ENCODE measurements around the gene ELAVL3.

The ELAVL3 gene

DNA sequence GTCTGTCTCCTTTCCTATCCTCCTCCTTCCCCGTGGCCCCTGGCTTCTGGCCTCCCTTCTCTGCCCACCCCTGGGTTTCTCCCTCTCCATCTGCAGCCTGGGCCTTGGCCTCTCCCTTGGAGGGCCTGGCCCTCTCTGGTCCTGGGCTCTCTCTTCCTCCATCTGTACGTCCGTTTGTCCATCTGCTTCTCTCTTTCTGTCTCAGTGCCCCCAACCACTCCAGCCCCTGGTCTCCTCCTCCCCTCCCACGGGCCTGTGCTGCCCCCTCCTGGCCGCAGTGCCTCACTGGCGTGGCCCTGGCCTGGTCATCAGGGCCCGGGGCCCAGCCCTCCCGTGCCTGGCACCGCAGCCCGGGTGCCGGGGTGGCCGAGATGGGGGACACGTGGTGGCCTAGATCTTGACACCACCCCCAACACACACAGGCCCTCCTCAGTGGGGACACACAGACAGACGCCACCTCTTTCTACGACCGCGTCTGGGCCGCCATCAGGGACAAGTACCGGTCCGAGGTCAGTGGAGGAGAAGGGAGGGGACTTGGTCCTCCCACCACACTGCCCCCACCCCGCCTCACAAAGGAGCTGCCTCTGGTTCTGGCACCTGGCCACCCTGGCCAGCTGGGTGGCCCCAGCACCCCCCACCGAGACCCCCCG, 34.1 kb downstream of the ELAVL3 start:
- no peak for TF ChIP-seq SIN3A (IDR thresholded peaks at IDR 0.05; ENCODE audit: borderline replicate concordance, insufficient read depth, low read length)
- TF ChIP-seq FOXP2 (optimal IDR thresholded peaks at IDR 0.05; ENCODE audit: borderline replicate concordance, extremely low read depth, extremely low read length, insufficient read depth): peak; percentile 50

DNA sequence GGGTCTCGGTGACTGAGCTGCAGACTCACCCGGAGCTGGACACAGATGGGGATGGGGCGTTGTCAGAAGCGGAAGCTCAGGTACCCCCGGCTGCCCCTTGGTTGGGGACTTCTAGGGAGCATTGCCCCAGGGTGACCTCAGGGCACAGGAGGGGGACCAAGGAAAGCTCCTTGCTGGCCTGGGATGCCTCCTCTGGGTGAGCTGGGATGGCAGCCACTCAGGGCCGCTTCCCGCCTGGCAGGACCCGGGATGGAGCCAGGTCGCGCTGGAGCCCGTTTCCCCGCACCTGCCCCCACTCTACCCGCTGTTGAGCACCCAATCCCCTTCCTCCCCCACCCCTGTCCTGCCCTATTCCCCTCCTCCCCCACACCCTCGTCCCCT, 34.6 kb downstream of the ELAVL3 start:
- TF ChIP-seq, protein P1, sequence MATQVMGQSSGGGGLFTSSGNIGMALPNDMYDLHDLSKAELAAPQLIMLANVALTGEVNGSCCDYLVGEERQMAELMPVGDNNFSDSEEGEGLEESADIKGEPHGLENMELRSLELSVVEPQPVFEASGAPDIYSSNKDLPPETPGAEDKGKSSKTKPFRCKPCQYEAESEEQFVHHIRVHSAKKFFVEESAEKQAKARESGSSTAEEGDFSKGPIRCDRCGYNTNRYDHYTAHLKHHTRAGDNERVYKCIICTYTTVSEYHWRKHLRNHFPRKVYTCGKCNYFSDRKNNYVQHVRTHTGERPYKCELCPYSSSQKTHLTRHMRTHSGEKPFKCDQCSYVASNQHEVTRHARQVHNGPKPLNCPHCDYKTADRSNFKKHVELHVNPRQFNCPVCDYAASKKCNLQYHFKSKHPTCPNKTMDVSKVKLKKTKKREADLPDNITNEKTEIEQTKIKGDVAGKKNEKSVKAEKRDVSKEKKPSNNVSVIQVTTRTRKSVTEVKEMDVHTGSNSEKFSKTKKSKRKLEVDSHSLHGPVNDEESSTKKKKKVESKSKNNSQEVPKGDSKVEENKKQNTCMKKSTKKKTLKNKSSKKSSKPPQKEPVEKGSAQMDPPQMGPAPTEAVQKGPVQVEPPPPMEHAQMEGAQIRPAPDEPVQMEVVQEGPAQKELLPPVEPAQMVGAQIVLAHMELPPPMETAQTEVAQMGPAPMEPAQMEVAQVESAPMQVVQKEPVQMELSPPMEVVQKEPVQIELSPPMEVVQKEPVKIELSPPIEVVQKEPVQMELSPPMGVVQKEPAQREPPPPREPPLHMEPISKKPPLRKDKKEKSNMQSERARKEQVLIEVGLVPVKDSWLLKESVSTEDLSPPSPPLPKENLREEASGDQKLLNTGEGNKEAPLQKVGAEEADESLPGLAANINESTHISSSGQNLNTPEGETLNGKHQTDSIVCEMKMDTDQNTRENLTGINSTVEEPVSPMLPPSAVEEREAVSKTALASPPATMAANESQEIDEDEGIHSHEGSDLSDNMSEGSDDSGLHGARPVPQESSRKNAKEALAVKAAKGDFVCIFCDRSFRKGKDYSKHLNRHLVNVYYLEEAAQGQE (IDR thresholded peaks at IDR 0.05; ENCODE audit: insufficient read depth in 1 of 2, low read depth in 2 of 2, low read length in 2 of 2): no peak
- TF ChIP-seq FOXP2 (optimal IDR thresholded peaks at IDR 0.05; ENCODE audit: borderline replicate concordance, extremely low read depth, extremely low read length, insufficient read depth) (no peak), SIN3A (IDR thresholded peaks at IDR 0.05; ENCODE audit: borderline replicate concordance, insufficient read depth, low read length) (no peak), POLR2AphosphoS5 (IDR thresholded peaks at IDR 0.05; ENCODE audit: low read depth, low read length) (no peak), TAF1 (IDR thresholded peaks at IDR 0.05; ENCODE audit: borderline replicate concordance, insufficient read depth, low read length) (no peak)

DNA sequence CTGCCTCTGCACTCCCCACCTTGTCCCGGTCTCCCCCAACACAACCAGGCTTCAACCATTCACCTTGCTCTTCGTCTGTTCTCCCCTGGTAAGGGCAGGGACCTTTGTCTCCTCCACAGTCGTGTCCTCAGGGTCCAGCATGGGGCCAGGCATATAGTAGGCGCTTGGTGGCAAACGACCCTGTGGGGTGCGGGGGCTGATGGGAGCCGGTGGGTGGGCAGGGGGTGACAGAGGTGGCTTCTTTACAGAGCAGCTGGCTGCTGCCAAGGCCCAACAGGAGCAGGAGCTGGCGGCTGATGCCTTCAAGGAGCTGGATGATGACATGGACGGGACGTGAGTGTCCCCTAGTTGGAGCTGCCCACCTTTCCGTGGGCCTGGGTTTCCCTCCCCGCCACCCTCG, 35.7 kb downstream of the ELAVL3 start:
- TF ChIP-seq, protein P1 (IDR thresholded peaks at IDR 0.05; ENCODE audit: insufficient read depth in 1 of 2, low read depth in 2 of 2, low read length in 2 of 2): no peak

DNA sequence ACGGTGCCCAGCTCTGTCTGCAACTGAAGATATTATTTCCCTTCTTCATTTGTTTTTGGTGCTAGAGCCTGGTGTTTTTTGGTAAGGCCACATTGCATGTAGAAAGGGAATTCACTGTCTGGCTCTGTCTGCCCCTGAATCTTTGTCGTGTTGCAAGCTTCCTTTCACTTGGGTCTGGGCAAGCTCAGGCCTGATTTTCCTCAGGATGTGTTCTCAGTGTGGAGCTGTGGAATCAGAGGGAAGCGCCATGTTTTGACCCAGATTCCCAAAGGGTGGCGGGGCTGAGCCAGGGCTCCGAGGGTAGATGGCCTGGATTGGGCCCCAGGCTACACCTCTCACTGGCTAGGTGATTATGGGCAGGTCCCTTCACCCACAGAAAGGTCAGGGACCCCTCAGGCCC, 36.8 kb downstream of the ELAVL3 start:
- TF ChIP-seq TAF1 (IDR thresholded peaks at IDR 0.05; ENCODE audit: borderline replicate concordance, insufficient read depth, low read length) (no peak), FOXP2 (optimal IDR thresholded peaks at IDR 0.05; ENCODE audit: borderline replicate concordance, extremely low read depth, extremely low read length, insufficient read depth) (no peak), SIN3A (IDR thresholded peaks at IDR 0.05; ENCODE audit: borderline replicate concordance, insufficient read depth, low read length) (no peak), POLR2AphosphoS5 (IDR thresholded peaks at IDR 0.05; ENCODE audit: low read depth, low read length) (no peak)
- TF ChIP-seq, protein P1 (IDR thresholded peaks at IDR 0.05; ENCODE audit: insufficient read depth in 1 of 2, low read depth in 2 of 2, low read length in 2 of 2): no peak

DNA sequence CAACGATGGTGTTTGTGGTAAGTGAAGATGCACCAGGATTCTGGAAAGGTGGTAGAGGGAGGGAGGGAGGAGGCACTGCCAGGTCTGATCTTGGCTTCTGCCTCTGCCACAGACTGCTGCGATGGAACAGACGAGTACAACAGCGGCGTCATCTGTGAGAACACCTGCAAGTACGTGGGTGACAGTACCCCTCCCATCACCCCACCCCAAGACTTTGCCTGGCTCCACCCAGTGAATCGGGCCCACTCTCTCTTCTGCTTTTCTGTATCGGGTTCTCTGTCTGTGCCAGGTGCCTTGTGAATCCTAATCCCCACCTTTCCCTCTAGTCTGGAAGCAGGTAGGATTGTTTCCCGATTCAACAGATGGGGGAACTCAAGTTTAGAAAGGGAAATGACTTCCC, 42.9 kb downstream of the ELAVL3 start:
- no peak for TF ChIP-seq TAF1 (IDR thresholded peaks at IDR 0.05; ENCODE audit: borderline replicate concordance, insufficient read depth, low read length)
- no peak for TF ChIP-seq SIN3A (IDR thresholded peaks at IDR 0.05; ENCODE audit: borderline replicate concordance, insufficient read depth, low read length)
- no peak for TF ChIP-seq POLR2AphosphoS5 (IDR thresholded peaks at IDR 0.05; ENCODE audit: low read depth, low read length)
- no peak for TF ChIP-seq FOXP2 (optimal IDR thresholded peaks at IDR 0.05; ENCODE audit: borderline replicate concordance, extremely low read depth, extremely low read length, insufficient read depth)
- TF ChIP-seq, protein P1 (IDR thresholded peaks at IDR 0.05; ENCODE audit: insufficient read depth in 1 of 2, low read depth in 2 of 2, low read length in 2 of 2): no peak
